ENCODE measurements around the gene HOXD12. TPM values are rescaled to one million over a fixed set of nuclear protein-coding genes. Genes with fewer than 3 reads are reported as not detected.

HOXD12 gene
- total RNA-seq, 1 experiment from 2014 or later: 0.13 TPM

DNA sequence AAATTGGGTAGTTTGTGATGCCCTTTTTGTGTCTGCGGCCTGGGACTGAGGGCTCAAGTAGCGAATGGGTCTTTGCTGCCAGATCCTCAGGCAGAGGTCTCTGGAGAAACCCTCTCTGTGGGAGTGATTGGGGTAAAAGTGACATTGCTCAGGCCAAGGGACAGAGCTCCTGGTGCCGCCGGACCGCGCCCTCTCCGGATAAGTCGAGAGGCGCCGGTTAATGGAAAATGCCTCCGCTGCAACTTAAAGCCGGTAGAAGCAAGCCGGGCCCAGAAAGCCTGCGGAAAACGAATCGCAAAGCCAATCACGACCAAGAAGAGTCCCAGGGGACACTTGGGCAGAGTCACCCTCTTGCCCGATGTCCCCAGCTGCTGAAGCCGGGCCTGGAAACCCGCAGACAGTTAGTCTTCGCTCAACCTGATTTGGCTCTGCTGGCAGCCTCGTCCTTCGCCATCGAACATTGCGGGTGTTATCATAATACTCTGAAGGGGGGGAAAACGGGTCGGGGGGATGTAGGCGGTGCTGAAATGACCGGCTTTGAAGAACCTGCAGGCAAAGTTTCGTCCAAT, 352 bp upstream of the HOXD12 start:
- no peak for ATAC-seq
- Histone ChIP-seq H3K36me3 (ENCODE audit: control insufficient read depth, insufficient read depth, low read length) (no peaks in the 10 kb centered on the region), H3K4me3 (ENCODE audit: low read depth in 2 of 2, low read length in 2 of 2) (no peak overlapping the region), H3K4me1 (ENCODE audit: control insufficient read depth, insufficient read depth, low read length) (peaks cover 16% of the 10 kb centered on the region), H3K27ac (ENCODE audit: low read length) (no peak overlapping the region), H3K27me3 (ENCODE audit: control insufficient read depth, insufficient read depth, low read length) (peaks cover 5% of the 10 kb centered on the region), H3K9me3 (ENCODE audit: control insufficient read depth, insufficient read depth, low read depth, low read length) (no peaks in the 10 kb centered on the region)
- BruUV-seq (replicated peaks): no TSS peak
- no peak for DNase-seq (ENCODE audit: low read depth, low spot score)
- ChIA-PET POLR2A (no interaction called here), CTCF (no interaction called here)
- in situ Hi-C loops (cut with HindIII; ENCODE audit: low pct_unique_long_range_greater_than_20kb, low sequenced_read_pairs) (no loop called here), intact Hi-C loops (cut with micrococcal nuclease; ENCODE audit: unreplicated experiment) (loop anchor here (5.0 kb wide), 3 partner anchors 847 to 1402 kb away; no protein-coding TSS in a partner anchor)
- TF ChIP-seq POLR2AphosphoS5 (IDR thresholded peaks at IDR 0.05; ENCODE audit: low read depth, low read length) (no peak), SIN3A (IDR thresholded peaks at IDR 0.05; ENCODE audit: borderline replicate concordance, insufficient read depth, low read depth, low read length) (no peak), TCF7L2 (IDR thresholded peaks at IDR 0.05; ENCODE audit: low read depth, low read length) (no peak)
- TF ChIP-seq, protein P1, sequence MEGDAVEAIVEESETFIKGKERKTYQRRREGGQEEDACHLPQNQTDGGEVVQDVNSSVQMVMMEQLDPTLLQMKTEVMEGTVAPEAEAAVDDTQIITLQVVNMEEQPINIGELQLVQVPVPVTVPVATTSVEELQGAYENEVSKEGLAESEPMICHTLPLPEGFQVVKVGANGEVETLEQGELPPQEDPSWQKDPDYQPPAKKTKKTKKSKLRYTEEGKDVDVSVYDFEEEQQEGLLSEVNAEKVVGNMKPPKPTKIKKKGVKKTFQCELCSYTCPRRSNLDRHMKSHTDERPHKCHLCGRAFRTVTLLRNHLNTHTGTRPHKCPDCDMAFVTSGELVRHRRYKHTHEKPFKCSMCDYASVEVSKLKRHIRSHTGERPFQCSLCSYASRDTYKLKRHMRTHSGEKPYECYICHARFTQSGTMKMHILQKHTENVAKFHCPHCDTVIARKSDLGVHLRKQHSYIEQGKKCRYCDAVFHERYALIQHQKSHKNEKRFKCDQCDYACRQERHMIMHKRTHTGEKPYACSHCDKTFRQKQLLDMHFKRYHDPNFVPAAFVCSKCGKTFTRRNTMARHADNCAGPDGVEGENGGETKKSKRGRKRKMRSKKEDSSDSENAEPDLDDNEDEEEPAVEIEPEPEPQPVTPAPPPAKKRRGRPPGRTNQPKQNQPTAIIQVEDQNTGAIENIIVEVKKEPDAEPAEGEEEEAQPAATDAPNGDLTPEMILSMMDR (IDR thresholded peaks at IDR 0.05): no peak
- TF ChIP-seq, protein P2, sequence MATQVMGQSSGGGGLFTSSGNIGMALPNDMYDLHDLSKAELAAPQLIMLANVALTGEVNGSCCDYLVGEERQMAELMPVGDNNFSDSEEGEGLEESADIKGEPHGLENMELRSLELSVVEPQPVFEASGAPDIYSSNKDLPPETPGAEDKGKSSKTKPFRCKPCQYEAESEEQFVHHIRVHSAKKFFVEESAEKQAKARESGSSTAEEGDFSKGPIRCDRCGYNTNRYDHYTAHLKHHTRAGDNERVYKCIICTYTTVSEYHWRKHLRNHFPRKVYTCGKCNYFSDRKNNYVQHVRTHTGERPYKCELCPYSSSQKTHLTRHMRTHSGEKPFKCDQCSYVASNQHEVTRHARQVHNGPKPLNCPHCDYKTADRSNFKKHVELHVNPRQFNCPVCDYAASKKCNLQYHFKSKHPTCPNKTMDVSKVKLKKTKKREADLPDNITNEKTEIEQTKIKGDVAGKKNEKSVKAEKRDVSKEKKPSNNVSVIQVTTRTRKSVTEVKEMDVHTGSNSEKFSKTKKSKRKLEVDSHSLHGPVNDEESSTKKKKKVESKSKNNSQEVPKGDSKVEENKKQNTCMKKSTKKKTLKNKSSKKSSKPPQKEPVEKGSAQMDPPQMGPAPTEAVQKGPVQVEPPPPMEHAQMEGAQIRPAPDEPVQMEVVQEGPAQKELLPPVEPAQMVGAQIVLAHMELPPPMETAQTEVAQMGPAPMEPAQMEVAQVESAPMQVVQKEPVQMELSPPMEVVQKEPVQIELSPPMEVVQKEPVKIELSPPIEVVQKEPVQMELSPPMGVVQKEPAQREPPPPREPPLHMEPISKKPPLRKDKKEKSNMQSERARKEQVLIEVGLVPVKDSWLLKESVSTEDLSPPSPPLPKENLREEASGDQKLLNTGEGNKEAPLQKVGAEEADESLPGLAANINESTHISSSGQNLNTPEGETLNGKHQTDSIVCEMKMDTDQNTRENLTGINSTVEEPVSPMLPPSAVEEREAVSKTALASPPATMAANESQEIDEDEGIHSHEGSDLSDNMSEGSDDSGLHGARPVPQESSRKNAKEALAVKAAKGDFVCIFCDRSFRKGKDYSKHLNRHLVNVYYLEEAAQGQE (IDR thresholded peaks at IDR 0.05; ENCODE audit: insufficient read depth in 1 of 2, low read depth in 2 of 2, low read length in 1 of 2): no peak

DNA sequence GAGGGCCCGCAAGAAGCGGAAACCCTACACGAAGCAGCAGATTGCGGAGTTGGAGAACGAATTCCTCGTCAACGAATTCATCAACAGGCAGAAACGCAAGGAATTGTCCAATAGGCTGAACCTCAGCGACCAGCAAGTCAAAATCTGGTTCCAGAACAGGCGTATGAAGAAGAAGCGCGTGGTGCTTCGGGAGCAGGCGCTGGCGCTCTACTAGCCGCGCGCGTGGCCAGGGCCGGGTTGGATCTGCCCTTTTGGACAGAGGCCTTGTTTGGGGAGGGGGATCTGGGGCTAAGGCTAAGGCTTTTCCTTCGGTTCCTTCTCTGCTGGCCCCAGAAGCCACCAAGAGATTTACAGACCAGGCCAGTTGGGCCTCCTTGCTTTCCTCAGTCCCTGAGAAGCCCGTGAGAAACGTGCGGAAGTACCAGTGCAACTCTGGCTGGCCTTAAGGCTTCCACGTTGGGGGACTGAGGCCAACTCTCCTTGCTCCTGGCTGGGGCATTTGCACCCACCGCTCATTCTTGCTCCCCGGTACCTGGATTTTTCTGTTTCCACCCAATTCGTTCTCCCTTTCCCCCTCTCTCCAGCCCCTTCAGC, 1.0 kb downstream of the HOXD12 start:
- CTCF ChIA-PET: no interaction called here

More for the DNA sequence above, 1.0 kb downstream of the HOXD12 start:
- POLR2A ChIA-PET: no interaction called here
- H3K36me3 ChIP-seq (ENCODE audit: control insufficient read depth, insufficient read depth, low read length): no peaks in the 10 kb centered on the region
- BruUV-seq (replicated peaks): no TSS peak
- H3K27me3 ChIP-seq (ENCODE audit: control insufficient read depth, insufficient read depth, low read length): peaks cover 3% of the 10 kb centered on the region
- intact Hi-C loops (cut with micrococcal nuclease; ENCODE audit: unreplicated experiment): no loop called here
- no peak overlapping the region for H3K4me3 ChIP-seq (ENCODE audit: low read depth in 2 of 2, low read length in 2 of 2)
- ATAC-seq (no peak), DNase-seq (ENCODE audit: low read depth, low spot score) (no peak)
- H3K4me1 ChIP-seq (ENCODE audit: control insufficient read depth, insufficient read depth, low read length): peaks cover 18% of the 10 kb centered on the region
- in situ Hi-C loops (cut with HindIII; ENCODE audit: low pct_unique_long_range_greater_than_20kb, low sequenced_read_pairs): no loop called here
- no peaks in the 10 kb centered on the region for H3K9me3 ChIP-seq (ENCODE audit: control insufficient read depth, insufficient read depth, low read depth, low read length)
- no peak overlapping the region for H3K27ac ChIP-seq (ENCODE audit: low read length)
- TF ChIP-seq, protein P2 (IDR thresholded peaks at IDR 0.05; ENCODE audit: insufficient read depth in 1 of 2, low read depth in 2 of 2, low read length in 1 of 2): no peak
- TF ChIP-seq SIN3A (IDR thresholded peaks at IDR 0.05; ENCODE audit: borderline replicate concordance, insufficient read depth, low read depth, low read length) (no peak), TCF7L2 (IDR thresholded peaks at IDR 0.05; ENCODE audit: low read depth, low read length) (no peak), POLR2AphosphoS5 (IDR thresholded peaks at IDR 0.05; ENCODE audit: low read depth, low read length) (no peak)
- TF ChIP-seq, protein P1 (IDR thresholded peaks at IDR 0.05): no peak

All from Panc1 (cell line).